ENCODE measurements around the gene SFR1. TPM values are rescaled to one million over a fixed set of nuclear protein-coding genes. Genes with fewer than 3 reads are reported as not detected.

SFR1 gene, protein sequence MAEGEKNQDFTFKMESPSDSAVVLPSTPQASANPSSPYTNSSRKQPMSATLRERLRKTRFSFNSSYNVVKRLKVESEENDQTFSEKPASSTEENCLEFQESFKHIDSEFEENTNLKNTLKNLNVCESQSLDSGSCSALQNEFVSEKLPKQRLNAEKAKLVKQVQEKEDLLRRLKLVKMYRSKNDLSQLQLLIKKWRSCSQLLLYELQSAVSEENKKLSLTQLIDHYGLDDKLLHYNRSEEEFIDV
- 12.6 to 27.0 TPM (median 13.5 TPM) in 5 replicates for total RNA-seq (2022; extraction: Qiagen RNA extraction; ENCODE audit: low read depth)

DNA sequence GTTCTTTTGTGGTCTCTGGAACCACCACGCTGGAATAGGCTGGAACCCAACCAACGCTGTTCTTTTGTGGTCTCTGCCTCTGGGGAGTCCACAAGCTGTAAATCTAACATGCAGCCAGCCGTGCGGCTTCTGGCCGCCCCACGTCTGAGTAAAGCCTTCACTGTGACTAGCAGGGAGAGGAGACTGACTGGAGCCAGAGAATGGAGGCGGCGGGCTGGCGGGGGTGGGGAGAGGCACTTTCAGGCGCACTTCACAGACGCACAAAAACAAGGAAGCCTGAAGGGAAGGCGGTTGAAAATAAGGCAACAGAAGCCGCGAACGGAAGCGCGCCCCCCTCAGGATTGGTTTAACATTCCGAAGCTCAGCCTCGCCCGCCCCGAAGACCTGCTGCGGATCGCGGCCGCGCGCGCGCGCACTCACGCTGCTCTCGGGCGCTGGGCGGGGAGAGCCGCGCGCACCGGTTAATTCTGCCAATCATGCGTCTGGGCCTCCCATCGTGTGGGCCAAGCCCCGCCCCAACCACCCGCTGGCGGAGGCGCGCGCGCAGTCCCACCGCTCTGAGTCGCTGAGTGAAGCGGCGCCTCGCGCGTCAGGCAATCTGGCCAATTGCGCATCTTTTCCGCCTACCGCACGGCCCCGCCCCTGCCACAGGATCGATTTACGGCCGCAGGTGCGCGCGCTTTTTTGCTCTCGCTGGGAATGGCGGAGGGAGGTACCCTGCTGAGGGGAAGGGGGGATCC lies at the start of gene SFR1:
Gene SFR1 (plus strand): TSS at position 687 of the 740 bp plus-strand sequence. CDS start 13 bp downstream, at position 700.

DNA sequence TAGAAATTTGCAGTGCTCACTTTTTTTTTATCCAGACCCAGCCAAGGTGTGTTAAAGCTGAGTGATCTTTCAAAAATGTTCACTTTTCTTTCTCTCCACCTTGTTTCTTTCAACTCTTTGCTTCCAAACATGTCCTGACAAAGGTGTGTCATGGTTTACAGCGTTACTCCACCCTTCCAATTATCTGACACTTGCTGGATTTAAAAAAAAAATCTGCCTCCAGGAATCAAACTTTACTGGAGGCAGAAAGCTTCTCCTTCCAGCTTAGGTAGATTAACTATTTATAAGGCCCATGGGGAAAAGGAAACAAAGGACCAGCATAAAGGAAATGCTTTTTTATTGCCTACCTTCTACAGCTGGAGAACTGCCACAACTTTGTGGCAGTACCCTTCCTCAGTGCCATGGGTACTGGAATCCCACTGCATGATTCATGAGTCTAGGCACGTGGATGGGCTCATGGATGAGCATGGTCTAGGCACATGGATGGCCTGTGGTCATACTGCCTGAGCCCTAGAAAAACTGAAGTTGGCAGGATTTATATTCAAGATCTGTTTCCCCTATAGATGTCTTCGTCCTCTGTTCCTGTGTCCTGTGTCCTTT lies 36.1 kb upstream of the SFR1 start, which contains the start of gene COL17A1:
Gene COL17A1 (minus strand): TSS at position 80 of the 600 bp plus-strand sequence. CDS start 5,207 bp downstream, outside the sequence.

Other genes with a start within 250 kb of the SFR1 start
- 19.1 to 22.3 TPM (median 19.4 TPM) in 5 replicates for gene STN1, start 204.0 kb upstream of the SFR1 start, total RNA-seq (2022; extraction: Qiagen RNA extraction; ENCODE audit: low read depth)
- gene SLK, start 155.0 kb upstream of the SFR1 start, total RNA-seq (2022; extraction: Qiagen RNA extraction; ENCODE audit: low read depth), result 22.4 to 41.5 TPM (median 34.2 TPM) in 5 replicates
- 1.6 to 2.2 TPM (median 1.9 TPM) in 5 replicates for gene COL17A1, start 36.3 kb upstream of the SFR1 start, total RNA-seq (2022; extraction: Qiagen RNA extraction; ENCODE audit: low read depth)
- gene CFAP43, start 110.2 kb downstream of the SFR1 start, total RNA-seq (2022; extraction: Qiagen RNA extraction; ENCODE audit: low read depth), result 0.19 to 0.38 TPM (median 0.27 TPM) in 4 of 5 replicates, not detected in the other
- gene GSTO1, start 132.7 kb downstream of the SFR1 start, total RNA-seq (2022; extraction: Qiagen RNA extraction; ENCODE audit: low read depth), result 231 to 296 TPM (median 257 TPM) in 5 replicates
- 2.1 to 2.7 TPM (median 2.3 TPM) in 5 replicates for gene GSTO2, start 147.0 kb downstream of the SFR1 start, total RNA-seq (2022; extraction: Qiagen RNA extraction; ENCODE audit: low read depth)
- 47.7 to 75.6 TPM (median 66.7 TPM) in 5 replicates for gene ITPRIP, start 216.3 kb downstream of the SFR1 start, total RNA-seq (2022; extraction: Qiagen RNA extraction; ENCODE audit: low read depth)
- gene CFAP58, start 231.7 kb downstream of the SFR1 start, total RNA-seq (2022; extraction: Qiagen RNA extraction; ENCODE audit: low read depth), result 0.08 to 0.62 TPM (median 0.11 TPM) in 5 replicates